OCI-LY7 (cell line): Measurements from ENCODE around the gene SGSM1. TPM values are rescaled to one million over a fixed set of nuclear protein-coding genes. Genes with fewer than 3 reads are reported as not detected.
A peak's percentile ranks its signal among the peaks of the same experiment; 100 is the strongest.

Source experiments
- BruUV-seq: library from RNA; stranded (reverse); fragments of 400-500 nt; replicated peaks from 2 replicates; lab custom pipeline; 2021; lab: Mats Ljungman, UMichigan
- CTCF ChIA-PET: fragments of 300-600 bp; sonication (Branson Sonifier 250); formaldehyde crosslinking; loops from one replicate; lab custom pipeline; 2022; ENCODE audit warnings: antibody characterized with exemption; ENCODE audit not compliant: unreplicated experiment; lab: Charles Lee
- POLR2A ChIA-PET: fragments of 300-600 bp; sonication (Branson Sonifier 250); formaldehyde crosslinking; loops from one replicate; lab custom pipeline; 2022; ENCODE audit warnings: antibody characterized with exemption; lab: Charles Lee
- DNase-seq: peaks from one replicate; pipeline ENCODE4 v3.0.0-alpha.2; 2015; ENCODE audit warnings: low spot score
- H2AFZ ChIP-seq: fragments of 200-600 bp; sonication (generic), shearing (Covaris generic); 2 replicates; pipeline ENCODE4 v1.6.1; 2014; ENCODE audit warnings: mild to moderate bottlenecking, antibody characterized with exemption, low read length, moderate library complexity
- H3K27ac ChIP-seq: fragments of 200-600 bp; sonication (generic); 2 replicates; pipeline ENCODE4 v1.5.1; 2014; ENCODE audit warnings: mixed run types, low read depth, mild to moderate bottlenecking, moderate library complexity, low read length, inconsistent platforms; ENCODE audit not compliant: poor library complexity, severe bottlenecking
- H3K36me3 ChIP-seq: fragments of 200-600 bp; sonication (generic); 2 replicates; pipeline ENCODE4 v1.6.1; 2014; ENCODE audit warnings: mild to moderate bottlenecking, antibody characterized with exemption, low read length, moderate library complexity, mixed read lengths; ENCODE audit not compliant: insufficient read depth
- H3K4me1 ChIP-seq: fragments of 200-600 bp; sonication (generic); 2 replicates; pipeline ENCODE4 v1.5.1; 2014; ENCODE audit warnings: mild to moderate bottlenecking, low read length; ENCODE audit not compliant: insufficient read depth, poor library complexity, severe bottlenecking
- H3K4me2 ChIP-seq: fragments of 200-600 bp; sonication (generic); 2 replicates; pipeline ENCODE4 v1.6.1; 2014; ENCODE audit warnings: mild to moderate bottlenecking, low read length
- H3K4me3 ChIP-seq: fragments of 200-600 bp; sonication (generic); 2 replicates; pipeline ENCODE4 v1.5.1; 2014; ENCODE audit warnings: mild to moderate bottlenecking, low read depth, low read length; ENCODE audit not compliant: poor library complexity, severe bottlenecking
- H3K79me2 ChIP-seq: fragments of 200-600 bp; sonication (generic); 2 replicates; pipeline ENCODE4 v1.6.1; 2016; ENCODE audit warnings: low read depth, mild to moderate bottlenecking, low read length, moderate library complexity, mixed read lengths; ENCODE audit not compliant: insufficient read depth
- H3K9me2 ChIP-seq: fragments of 200-600 bp; sonication (generic); 2 replicates; pipeline ENCODE4 v1.6.1; 2016; ENCODE audit warnings: mild to moderate bottlenecking, low read length, mixed read lengths; ENCODE audit not compliant: insufficient read depth
- H3K9me3 ChIP-seq: fragments of 200-600 bp; sonication (generic); 2 replicates; pipeline ENCODE4 v1.6.1; 2014; ENCODE audit warnings: mild to moderate bottlenecking, mixed run types, low read length, mixed read lengths
- H4K20me1 ChIP-seq: fragments of 200-600 bp; sonication (generic); 2 replicates; pipeline ENCODE4 v1.6.1; 2014; ENCODE audit warnings: mild to moderate bottlenecking, antibody characterized with exemption, low read length, moderate library complexity, mixed read lengths; ENCODE audit not compliant: insufficient read depth
- EZH2phosphoT487 ChIP-seq: fragments of 200-600 bp; sonication (generic); IDR thresholded peaks from 2 replicates; pipeline ENCODE4 v1.6.1; 2018; ENCODE audit warnings: low read depth, borderline replicate concordance, mild to moderate bottlenecking, mixed run types, antibody characterized with exemption, low read length, moderate library complexity, mixed read lengths
- intact Hi-C: fragments of 100-400 bp; cut with micrococcal nuclease; formaldehyde crosslinking; loops from one replicate; pipeline ENCODE4 v1.10.0; 2022; ENCODE audit not compliant: unreplicated experiment
- total RNA-seq, 2 experiments: library from RNA; depleted of rRNA in 1 of 2; stranded (reverse); fragments of >200 nt in 1 of 2; shearing (Covaris generic) in 1 of 2; gene quantifications; 2 replicates each; pipeline ENCODE4 v1.2.3, GENCODE V29; 2014 to 2022
- TF ChIP-seq, protein P1 (sequence below): fragments of 200-600 bp; sonication (generic); conservative IDR thresholded peaks from 2 replicates; pipeline ENCODE4 v1.5.1; 2014; ENCODE audit warnings: mild to moderate bottlenecking, antibody characterized with exemption, low read length, moderate library complexity, mixed read lengths

The SGSM1 gene
- total RNA-seq, 2 experiments from 2014 or later, result not detected

GRCh38 chr22:24871611-24872205 lies 65.7 kb downstream of the SGSM1 start:
- no peaks in the 10 kb centered on the region for H3K36me3 ChIP-seq
- ChIA-PET POLR2A (no interaction called here), CTCF (no interaction called here)
- no peak overlapping the region for H2AFZ ChIP-seq
- no peak overlapping the region for H3K4me3 ChIP-seq
- H4K20me1 ChIP-seq, result no peaks in the 10 kb centered on the region
- H3K79me2 ChIP-seq, result no peaks in the 10 kb centered on the region
- H3K9me2 ChIP-seq, result no peaks in the 10 kb centered on the region
- intact Hi-C loops, result no loop called here
- DNase-seq, result no peak
- TF ChIP-seq EZH2phosphoT487, result no peak
- TF ChIP-seq, protein P1, sequence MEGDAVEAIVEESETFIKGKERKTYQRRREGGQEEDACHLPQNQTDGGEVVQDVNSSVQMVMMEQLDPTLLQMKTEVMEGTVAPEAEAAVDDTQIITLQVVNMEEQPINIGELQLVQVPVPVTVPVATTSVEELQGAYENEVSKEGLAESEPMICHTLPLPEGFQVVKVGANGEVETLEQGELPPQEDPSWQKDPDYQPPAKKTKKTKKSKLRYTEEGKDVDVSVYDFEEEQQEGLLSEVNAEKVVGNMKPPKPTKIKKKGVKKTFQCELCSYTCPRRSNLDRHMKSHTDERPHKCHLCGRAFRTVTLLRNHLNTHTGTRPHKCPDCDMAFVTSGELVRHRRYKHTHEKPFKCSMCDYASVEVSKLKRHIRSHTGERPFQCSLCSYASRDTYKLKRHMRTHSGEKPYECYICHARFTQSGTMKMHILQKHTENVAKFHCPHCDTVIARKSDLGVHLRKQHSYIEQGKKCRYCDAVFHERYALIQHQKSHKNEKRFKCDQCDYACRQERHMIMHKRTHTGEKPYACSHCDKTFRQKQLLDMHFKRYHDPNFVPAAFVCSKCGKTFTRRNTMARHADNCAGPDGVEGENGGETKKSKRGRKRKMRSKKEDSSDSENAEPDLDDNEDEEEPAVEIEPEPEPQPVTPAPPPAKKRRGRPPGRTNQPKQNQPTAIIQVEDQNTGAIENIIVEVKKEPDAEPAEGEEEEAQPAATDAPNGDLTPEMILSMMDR, result no peak
- no peak overlapping the region for H3K27ac ChIP-seq
- H3K4me2 ChIP-seq, result no peak overlapping the region
- H3K4me1 ChIP-seq, result no peaks in the 10 kb centered on the region
- no peaks in the 10 kb centered on the region for H3K9me3 ChIP-seq
- no TSS peak for BruUV-seq

DNA sequence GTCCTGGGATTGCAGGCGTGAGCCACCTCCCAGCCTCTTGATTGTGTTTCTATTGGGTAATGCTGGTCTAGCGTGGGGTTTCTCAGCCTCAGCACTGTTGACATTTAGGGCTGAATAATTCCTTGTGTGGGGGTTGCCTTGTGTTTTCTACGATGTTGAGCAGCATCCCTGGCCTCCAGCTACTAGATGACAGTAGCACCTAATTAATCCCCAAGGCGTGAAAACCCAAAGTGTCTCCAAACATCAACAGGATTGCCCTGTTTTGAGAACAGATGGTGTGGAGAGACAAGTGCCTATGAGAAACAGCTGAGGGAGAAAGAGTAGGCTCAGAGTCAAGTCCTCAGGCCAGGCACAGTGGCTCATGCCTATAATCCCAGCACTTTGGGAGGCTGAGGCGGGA lies 67.2 kb downstream of the SGSM1 start:
- Histone ChIP-seq H2AFZ (no peak overlapping the region), H3K9me3 (no peaks in the 10 kb centered on the region), H3K4me3 (no peak overlapping the region), H3K79me2 (no peaks in the 10 kb centered on the region), H3K4me2 (no peak overlapping the region), H3K9me2 (no peaks in the 10 kb centered on the region), H3K36me3 (no peaks in the 10 kb centered on the region), H3K27ac (no peak overlapping the region), H4K20me1 (no peaks in the 10 kb centered on the region), H3K4me1 (no peaks in the 10 kb centered on the region)
- intact Hi-C loops, result no loop called here
- ChIA-PET POLR2A (no interaction called here), CTCF (no interaction called here)
- no TSS peak for BruUV-seq
- DNase-seq, result no peak
- no peak for TF ChIP-seq EZH2phosphoT487
- TF ChIP-seq, protein P1, result no peak

- intact Hi-C loops, result no loop called here
- CTCF ChIA-PET, result no interaction called here
These were observed 70.0 kb downstream of the SGSM1 start for GRCh38 chr22:24875862-24876506.

More at GRCh38 chr22:24875862-24876506, 70.0 kb downstream of the SGSM1 start:
- POLR2A ChIA-PET, result interaction anchor here (0.7 kb wide), 2 partner anchors 236 to 506 kb away, joined by 3 to 5 read pairs; no protein-coding TSS in a partner anchor
- BruUV-seq, result no TSS peak
- no peaks in the 10 kb centered on the region for H4K20me1 ChIP-seq
- no peaks in the 10 kb centered on the region for H3K9me3 ChIP-seq
- H3K9me2 ChIP-seq, result no peaks in the 10 kb centered on the region
- H3K4me1 ChIP-seq, result no peaks in the 10 kb centered on the region
- no peak overlapping the region for H2AFZ ChIP-seq
- DNase-seq, result peak; percentile 23
- TF ChIP-seq, protein P1, result no peak
- TF ChIP-seq EZH2phosphoT487, result no peak
- H3K4me3 ChIP-seq, result no peak overlapping the region
- no peak overlapping the region for H3K27ac ChIP-seq
- H3K36me3 ChIP-seq, result no peaks in the 10 kb centered on the region
- no peak overlapping the region for H3K4me2 ChIP-seq
- H3K79me2 ChIP-seq, result no peaks in the 10 kb centered on the region
